Stimulated activated CD4-positive, alpha-beta T cell treated with anti-CD3 and anti-CD28 coated beads, Interleukin-1b, Interleukin-23, amount 100 ng/mL, for 24 hours (primary cell): ENCODE measurements around the gene SGSM1.
"Not testable (repeated sequence)": the region's sequence is repeated elsewhere in the genome, so short reads cannot be mapped to it uniquely, and the experiment has no call there.

ENCODE experiments used
- DNase-seq, 4 experiments: peaks; one replicate each; pipeline ENCODE4 v3.0.0-alpha.2; 2020; ENCODE audit warnings: low read depth in 4 of 4, low spot score in 1 of 4

Gene SGSM1

DNA sequence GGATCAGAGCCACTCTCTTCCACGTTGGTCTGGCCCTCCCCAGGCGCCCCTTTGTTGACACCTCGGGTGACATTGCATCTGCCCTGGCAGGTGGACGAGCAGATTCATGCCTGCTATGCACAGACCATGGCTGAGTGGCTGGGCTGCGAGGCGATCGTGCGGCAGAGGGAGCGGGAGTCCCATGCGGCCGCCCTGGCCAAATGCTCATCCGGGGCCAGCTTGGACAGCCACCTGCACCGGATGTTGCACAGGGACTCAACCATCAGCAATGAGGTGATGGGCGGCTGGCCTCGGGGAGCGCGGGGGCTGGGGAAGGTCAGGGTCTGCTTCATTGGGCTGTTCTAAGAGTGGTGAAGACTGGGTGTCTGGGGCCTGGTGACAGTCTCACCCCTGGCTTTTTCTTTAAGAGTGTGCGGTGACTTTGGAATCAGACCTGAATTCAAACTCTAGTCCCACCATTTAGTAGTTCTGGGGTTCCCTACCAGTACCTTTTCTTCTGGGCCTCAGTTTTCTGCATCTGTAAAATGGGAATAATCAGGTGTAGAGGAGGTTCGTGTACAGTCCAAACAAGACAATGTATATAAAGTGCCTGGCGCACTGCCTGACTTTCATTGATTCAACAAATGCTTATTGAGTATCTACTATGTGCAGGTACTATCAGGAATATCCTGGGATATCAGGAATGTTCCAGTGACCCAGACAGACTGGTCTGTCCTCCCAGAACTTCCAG is 87.5 kb downstream of the SGSM1 start:
- DNase-seq: no peak

GRCh38 chr22:24894220-24894975 is 88.4 kb downstream of the SGSM1 start:
- no peak for DNase-seq

GRCh38 chr22:24894998-24895397 is 89.0 kb downstream of the SGSM1 start:
- no peak for DNase-seq

DNA sequence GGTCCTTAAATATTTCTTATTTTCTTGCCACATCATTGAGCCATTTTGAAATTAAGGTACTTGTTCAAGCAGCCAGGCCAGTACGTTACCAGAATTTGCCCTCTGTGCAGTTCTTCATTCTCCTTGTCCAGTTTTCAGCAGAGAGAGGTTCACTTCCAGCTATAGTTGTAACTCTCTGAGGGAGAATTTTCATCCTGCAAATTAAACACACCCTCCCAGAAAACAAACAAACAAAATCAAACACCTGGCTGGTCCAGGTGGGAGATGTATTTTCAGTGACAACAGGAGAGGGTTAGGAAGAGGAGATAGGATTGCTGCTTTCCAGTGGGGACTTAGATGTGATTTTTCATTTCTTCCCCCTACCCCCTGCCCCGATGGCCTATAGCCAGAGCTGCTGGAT is 95.4 kb downstream of the SGSM1 start:
- DNase-seq: no peak

- DNase-seq: no peak
These were observed 99.9 kb downstream of the SGSM1 start for GRCh38 chr22:24905909-24906308.

DNA sequence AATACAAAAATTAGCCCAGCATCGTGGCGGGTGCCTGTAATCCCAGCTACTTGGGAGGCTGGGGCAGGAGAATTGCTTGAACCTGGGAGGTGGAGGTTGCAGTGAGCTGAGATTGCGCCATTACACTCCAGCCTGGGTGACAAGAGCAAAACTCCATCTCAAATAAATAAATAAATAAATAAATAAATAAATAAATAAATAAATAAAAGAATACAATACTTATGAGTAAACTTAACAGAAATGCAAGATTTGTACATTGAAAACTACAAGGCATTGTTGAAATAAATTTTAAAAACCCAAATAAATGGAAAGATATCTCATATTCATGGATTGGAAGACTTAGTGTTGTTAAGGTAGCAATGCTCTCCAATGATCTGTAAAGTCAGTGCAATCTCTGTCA is 101.1 kb downstream of the SGSM1 start:
- not testable (repeated sequence) for DNase-seq

- DNase-seq: no peak
These were observed 114.0 kb downstream of the SGSM1 start for GRCh38 chr22:24920029-24920428.

GRCh38 chr22:24925586-24926427 is 119.8 kb downstream of the SGSM1 start:
- no peak for DNase-seq

DNA sequence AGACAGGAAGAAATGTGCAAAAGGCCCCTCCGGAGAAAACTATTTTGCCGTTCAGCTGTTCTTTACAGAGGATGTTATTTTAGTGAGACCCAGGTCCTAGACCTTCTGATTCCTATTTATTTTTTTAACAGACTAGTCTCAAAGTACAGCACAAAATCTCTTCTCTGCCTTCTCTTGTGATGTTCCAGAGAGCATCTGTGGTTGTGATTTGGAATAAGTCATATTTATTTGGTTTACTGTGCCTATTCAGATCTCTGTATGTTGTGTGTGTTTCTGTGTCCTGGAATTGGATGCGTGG is 120.4 kb downstream of the SGSM1 start:
- no peak for DNase-seq

DNA sequence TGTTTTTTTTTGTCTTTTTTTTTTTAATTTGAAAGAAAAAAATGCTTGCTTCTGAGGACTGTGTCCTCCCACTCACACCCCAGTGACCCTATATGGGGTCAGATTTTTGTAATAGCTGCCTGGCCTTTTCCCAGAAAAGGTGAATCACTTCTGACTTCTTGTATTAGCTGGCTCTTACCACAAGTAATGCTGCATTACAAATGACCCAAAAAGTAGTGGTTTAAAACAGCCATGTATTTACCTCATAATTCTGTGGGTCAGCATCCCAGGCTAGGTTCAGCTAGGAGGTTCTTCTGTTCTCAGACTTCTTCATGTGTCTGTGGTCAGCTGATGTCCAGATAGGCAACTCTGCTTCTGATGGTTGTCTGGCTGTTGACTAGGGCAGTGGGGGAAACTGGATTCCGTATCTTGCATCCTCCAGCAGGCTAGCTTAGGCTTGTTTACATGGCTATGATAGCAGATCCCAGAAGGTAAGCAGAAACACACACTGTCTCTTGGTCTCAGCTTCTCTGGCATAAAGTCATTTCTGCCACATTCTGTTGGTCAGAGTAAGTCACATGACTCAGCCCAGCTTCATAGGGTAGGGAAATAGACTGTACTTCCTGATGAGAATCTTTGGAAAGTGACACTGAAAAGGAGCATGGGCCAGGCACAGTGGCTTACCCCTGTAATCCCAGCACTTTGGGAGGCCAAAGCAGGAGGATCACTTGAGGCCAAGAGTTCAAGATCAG is 121.0 kb downstream of the SGSM1 start:
- no peak for DNase-seq

- DNase-seq: no peak
These were observed 122.3 kb downstream of the SGSM1 start for GRCh38 chr22:24928322-24928721.

GRCh38 chr22:24930678-24931077 is 124.7 kb downstream of the SGSM1 start:
- DNase-seq: no peak

GRCh38 chr22:24935771-24936483 is 129.9 kb downstream of the SGSM1 start:
- no peak for DNase-seq

- DNase-seq: no peak
These were observed 131.1 kb downstream of the SGSM1 start for GRCh38 chr22:24937114-24937513.

DNA sequence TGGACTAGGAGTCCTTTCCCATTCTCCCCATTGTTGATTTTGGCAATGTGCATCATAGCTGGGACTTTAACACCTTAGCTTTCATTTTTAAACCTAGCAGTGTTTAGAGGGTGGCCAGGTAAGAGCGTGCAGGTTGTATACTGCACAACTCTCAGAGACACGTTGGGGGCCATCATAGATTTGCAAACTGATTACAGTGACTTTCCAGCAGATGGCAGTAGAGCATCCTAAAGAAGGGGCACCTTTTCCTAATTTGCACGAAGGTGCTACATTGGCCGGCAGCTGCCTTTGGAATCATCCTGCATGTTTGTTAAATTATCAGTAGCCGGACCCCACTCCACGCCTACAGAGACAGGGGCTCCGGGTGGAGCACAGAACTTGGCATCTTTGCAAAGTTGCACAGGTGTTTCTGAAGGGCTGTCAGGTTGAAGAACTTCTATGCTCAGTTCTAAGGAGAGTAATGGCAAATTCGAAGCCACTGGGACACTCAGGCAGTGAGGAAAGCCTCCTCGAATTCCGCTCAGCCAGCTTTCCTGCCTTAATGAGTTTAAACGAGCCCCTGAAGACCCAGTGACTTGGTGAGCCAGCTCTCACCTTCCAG is 132.8 kb downstream of the SGSM1 start:
- DNase-seq: no peak

DNA sequence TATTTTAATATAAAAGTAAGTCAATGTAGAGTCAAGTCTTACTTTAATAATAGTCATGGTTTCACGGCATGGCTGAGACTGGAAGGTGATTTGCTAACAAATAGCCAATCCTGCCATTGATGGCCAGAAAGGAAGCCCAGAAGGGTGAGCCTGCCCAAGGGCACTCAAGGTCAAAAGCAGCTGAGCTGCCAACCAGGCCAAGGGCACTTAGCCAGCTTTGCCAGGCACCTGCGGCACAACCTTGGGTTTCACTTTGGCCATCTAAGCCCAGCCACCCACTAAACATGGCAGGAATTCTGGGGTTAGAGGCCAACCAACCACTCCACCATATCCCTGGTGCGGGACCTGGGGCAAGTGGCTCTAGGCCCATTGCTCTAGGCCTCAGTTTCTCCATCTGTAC is 136.3 kb downstream of the SGSM1 start:
- no peak for DNase-seq

DNA sequence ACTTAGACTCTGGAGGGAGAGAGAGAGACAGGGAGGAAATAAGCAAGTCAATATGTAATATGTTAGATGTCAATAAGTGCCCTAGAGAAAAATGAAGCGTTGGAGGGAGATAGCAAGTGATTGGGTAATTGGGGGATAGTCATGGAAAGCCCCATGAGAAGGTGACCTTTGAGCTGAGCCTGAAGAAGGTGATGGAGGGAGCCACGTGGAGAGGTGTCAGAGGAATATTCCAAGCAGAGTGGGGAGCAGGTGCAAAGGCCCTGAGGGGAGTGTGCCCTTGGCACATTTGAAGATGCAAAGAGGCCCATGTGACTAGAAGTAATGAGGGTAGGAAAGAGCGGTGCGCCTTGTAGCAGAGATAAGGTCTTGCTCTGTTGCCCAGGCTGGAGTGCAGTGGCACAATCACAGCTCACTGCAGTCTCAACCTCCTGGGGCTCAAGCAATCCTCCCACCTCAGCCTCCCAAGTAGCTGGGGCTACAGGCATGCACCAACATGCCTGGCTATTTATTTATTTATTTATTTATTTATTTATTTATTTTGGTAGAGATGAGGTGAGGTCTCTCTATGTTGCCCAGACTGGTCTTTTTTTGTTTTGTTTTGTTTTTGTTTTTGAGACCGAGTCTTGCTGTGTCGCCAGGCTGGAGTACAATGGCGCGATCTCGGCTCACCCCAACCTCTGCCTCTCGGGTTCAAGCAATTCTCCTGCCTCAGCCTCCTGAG is 138.4 kb downstream of the SGSM1 start:
- DNase-seq: no peak

DNA sequence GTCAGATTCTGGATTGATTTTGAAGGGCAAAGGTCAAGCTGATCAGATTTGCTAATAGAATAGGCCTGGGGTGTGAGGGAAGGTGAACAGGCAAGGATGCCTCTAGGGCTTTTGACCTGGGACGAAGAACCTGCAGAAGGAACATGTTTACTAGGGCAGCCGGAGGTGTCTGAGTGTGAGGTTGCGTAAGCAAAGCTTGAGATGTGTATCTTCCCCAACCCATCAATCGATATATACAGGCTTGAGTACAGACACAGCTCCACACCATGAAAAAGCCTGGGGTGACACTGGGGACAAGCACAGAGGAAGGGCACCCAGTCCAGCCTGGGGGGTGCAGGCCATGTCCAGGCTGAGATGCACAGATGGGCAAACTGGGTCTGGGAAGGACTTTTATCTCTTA is 139.4 kb downstream of the SGSM1 start:
- DNase-seq: no peak

DNA sequence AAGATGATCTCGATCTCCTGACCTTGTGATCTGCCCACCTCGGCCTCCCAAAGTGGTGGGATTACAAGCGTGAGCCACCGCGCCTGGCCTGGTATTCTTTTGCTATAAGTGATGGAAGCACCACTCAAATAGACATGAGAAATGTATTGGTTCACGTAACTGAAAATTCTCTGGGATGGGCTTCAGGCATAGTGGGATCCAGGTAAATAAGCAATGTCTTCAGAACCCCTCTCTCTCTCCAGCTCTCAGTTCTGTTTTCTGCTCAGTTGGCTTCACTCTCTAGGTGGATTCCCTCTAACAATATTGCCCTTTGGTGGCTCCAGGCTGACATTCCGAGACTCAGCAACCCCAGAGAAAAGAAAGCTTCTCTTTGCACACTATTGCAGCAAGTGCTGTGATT is 141.4 kb downstream of the SGSM1 start:
- no peak for DNase-seq

GRCh38 chr22:24947881-24948280 is 141.9 kb downstream of the SGSM1 start:
- DNase-seq: no peak
